Measurements from ENCODE around the gene RNU1-4. TPM values are rescaled to one million over a fixed set of nuclear protein-coding genes. Genes with fewer than 3 reads are reported as not detected.
A peak's percentile ranks its signal among the peaks of the same experiment; 100 is the strongest.
"Not testable (repeated sequence)": the region's sequence is repeated elsewhere in the genome, so short reads cannot be mapped to it uniquely, and the experiment has no call there.

Gene RNU1-4
- total RNA-seq, 6 experiments from 2014 or later: 1,191 to 2,394 (median 1,819) TPM

DNA sequence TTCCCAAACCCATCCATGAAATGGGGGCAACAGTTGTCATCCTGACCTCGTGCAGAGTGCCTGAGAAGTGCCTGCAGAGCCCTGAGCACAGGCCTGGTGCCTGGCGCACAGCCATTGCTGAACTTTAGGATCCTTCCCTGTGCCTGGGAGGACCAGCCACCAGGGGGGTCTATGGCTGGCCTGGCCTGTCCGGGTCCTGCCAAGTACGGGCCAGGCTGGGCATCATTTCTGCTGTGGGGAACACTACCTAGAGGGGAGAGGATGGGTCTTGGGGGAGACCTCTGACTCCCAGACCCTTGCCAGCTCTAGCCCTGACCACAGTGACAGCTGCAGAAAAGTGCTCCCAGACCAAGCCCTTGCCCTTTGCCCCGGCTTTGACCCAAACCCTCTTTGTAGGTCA, 28.2 kb upstream of the RNU1-4 start:
- H3K4me3 Mint-ChIP-seq; H3K27ac Mint-ChIP-seq; DNase-seq; H3K4me1 Mint-ChIP-seq (ENCODE audit: low read depth); H3K36me3 Mint-ChIP-seq (ENCODE audit: low read depth); H3K9me3 Mint-ChIP-seq: not testable (repeated sequence)
- peaks cover 21% of the 10 kb centered on the region for H3K27me3 Mint-ChIP-seq (ENCODE audit: insufficient read depth)
- TF ChIP-seq, protein P1, sequence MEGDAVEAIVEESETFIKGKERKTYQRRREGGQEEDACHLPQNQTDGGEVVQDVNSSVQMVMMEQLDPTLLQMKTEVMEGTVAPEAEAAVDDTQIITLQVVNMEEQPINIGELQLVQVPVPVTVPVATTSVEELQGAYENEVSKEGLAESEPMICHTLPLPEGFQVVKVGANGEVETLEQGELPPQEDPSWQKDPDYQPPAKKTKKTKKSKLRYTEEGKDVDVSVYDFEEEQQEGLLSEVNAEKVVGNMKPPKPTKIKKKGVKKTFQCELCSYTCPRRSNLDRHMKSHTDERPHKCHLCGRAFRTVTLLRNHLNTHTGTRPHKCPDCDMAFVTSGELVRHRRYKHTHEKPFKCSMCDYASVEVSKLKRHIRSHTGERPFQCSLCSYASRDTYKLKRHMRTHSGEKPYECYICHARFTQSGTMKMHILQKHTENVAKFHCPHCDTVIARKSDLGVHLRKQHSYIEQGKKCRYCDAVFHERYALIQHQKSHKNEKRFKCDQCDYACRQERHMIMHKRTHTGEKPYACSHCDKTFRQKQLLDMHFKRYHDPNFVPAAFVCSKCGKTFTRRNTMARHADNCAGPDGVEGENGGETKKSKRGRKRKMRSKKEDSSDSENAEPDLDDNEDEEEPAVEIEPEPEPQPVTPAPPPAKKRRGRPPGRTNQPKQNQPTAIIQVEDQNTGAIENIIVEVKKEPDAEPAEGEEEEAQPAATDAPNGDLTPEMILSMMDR (IDR thresholded peaks at IDR 0.05): 0 out of 2 replicates have a peak, but pooled peaks have one; percentile 12

DNA sequence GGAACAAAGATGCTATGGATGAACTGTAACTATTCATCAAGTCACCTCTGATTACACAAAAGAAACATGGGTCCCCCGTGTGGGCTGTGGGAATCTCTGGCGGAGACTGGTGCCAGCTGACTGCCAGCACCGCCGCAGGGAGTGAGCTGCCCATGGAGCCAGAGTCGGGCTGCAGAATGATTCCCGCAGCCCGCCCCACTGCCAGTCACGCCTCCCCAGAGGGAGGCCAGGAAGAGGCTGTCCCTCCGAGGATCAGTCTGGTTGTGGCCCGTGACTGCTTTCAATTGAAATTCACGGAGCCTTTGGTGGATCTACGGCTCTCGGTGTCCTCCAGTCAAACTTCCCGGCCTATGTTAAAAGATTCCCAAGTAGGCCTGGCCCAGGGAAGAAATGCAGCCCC, 27.7 kb upstream of the RNU1-4 start:
- H3K27me3 Mint-ChIP-seq (ENCODE audit: insufficient read depth): peaks cover 26% of the 10 kb centered on the region
- H3K9me3 Mint-ChIP-seq; H3K27ac Mint-ChIP-seq; H3K36me3 Mint-ChIP-seq (ENCODE audit: low read depth); DNase-seq; H3K4me3 Mint-ChIP-seq; H3K4me1 Mint-ChIP-seq (ENCODE audit: low read depth): not testable (repeated sequence)

DNA sequence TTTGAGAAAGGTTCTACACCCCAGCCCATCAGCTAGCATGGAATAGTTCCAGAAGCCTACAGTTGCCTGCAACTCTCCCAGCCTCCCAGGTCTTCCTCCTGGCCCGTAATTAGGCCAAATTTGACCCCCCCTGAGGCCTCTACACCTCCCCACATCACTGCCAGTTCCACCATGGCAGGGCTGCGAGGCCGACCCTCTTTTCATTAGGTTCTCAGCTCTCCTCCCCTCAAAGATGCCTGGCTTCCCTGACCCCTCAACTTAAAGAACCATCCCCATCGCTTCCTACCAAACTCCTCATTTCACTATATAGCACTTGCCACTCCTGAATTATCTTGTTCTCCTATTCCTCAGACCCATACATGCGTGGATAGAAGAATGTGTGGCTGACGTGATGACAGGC, 27.3 kb upstream of the RNU1-4 start:
- H3K4me3 Mint-ChIP-seq; H3K4me1 Mint-ChIP-seq (ENCODE audit: low read depth); DNase-seq; H3K9me3 Mint-ChIP-seq; H3K36me3 Mint-ChIP-seq (ENCODE audit: low read depth); H3K27ac Mint-ChIP-seq: not testable (repeated sequence)
- H3K27me3 Mint-ChIP-seq (ENCODE audit: insufficient read depth): peaks cover 30% of the 10 kb centered on the region

DNA sequence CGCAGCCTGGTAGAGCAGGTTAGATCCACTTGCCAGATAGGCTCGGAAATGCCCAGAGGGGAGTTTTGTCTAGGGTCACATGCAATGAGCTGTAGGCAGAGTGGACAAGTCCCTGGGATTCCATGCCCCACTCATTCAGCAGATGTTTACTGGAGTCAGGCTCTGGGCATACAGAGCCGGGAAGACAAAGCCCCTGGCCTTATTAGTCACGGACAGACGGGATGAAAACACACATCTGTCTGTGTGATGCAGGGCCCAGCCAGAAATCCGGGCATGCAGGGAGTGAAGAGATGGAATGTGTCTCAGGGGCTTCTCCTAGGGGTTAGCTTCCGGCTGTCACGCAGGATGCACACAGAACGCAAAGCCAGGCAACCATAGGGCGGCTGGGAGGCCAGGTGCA, 26.8 kb upstream of the RNU1-4 start:
- not testable (repeated sequence) for H3K4me3 Mint-ChIP-seq; H3K27ac Mint-ChIP-seq; H3K9me3 Mint-ChIP-seq; H3K36me3 Mint-ChIP-seq (ENCODE audit: low read depth); H3K4me1 Mint-ChIP-seq (ENCODE audit: low read depth)
- peaks cover 34% of the 10 kb centered on the region for H3K27me3 Mint-ChIP-seq (ENCODE audit: insufficient read depth)
- DNase-seq: peak; percentile 3

DNA sequence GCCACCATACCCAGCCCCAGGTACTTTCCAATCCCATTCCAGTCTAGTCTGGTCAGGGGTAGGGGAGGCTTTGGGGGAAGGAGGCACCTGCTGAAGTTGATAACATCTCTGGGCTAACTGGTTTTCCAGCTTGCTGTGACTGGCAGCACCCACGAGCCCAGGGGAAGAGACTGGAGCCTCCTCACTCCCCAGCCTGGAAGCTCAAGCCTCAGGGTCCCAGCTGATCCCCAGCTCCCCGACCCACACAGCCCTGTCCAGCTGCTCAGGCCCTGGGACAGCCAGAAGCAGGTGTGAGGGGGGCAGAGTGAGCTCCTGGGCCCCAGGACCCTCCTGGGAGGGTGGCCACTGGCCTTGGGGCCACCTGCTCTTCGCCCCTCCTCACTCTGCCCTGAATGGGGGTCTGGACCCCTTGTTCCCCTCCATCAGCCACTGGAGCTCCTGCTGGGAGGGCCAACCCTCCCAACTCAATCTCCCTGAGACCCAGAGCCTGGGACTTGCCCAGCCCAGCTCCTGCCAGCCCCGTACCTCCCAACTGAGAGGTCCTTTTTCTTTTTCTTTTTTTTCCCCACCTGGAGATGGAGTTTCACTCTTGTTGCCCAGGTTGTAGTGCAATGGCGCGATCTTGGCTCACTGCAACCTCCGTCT, 23.5 kb upstream of the RNU1-4 start:
- no peaks in the 10 kb centered on the region for H3K9me3 Mint-ChIP-seq
- no peaks in the 10 kb centered on the region for H3K4me1 Mint-ChIP-seq (ENCODE audit: low read depth)
- no peak overlapping the region for H3K4me3 Mint-ChIP-seq
- no peak overlapping the region for H3K27ac Mint-ChIP-seq
- H3K36me3 Mint-ChIP-seq (ENCODE audit: low read depth): no peaks in the 10 kb centered on the region
- DNase-seq: no peak
- TF ChIP-seq, protein P1 (IDR thresholded peaks at IDR 0.05): no peak
- peaks cover 47% of the 10 kb centered on the region for H3K27me3 Mint-ChIP-seq (ENCODE audit: insufficient read depth)

DNA sequence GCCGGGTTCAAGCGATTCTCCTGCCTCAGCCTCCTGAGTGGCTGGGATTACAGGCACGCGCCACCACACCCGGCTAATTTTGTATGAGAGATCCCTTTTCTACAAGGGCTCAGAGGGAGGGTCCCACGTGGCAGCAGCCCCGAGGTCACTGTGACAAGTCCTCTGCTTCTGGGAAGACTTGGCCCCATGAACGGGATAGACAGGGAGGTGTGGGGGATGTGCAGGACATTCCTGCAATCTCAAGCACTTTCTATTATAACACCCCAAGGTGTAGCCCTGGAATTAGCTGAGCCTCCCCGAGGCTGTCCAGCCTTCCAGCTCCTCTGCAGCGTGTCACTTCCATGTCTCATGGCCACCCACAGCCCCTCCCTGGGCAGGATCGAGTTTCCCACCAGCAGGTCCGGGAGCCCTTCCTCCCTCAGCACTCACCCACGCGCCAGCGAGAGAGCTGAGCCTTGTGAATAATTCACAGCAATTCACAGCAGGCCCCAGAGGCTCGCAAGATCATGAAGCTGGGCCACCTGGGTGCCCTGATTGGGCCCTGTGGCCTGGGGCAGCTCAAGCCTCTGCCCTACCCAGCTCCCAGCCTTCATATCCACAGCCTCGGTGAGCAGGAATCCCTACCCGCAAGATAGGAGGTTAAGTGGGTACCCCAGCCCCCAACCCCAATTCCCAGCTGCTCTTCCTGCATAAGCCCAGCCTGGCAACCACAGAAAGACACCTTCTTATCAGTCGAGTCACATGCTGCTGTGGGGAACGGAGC, 22.8 kb upstream of the RNU1-4 start:
- no peak overlapping the region for H3K27ac Mint-ChIP-seq

DNA sequence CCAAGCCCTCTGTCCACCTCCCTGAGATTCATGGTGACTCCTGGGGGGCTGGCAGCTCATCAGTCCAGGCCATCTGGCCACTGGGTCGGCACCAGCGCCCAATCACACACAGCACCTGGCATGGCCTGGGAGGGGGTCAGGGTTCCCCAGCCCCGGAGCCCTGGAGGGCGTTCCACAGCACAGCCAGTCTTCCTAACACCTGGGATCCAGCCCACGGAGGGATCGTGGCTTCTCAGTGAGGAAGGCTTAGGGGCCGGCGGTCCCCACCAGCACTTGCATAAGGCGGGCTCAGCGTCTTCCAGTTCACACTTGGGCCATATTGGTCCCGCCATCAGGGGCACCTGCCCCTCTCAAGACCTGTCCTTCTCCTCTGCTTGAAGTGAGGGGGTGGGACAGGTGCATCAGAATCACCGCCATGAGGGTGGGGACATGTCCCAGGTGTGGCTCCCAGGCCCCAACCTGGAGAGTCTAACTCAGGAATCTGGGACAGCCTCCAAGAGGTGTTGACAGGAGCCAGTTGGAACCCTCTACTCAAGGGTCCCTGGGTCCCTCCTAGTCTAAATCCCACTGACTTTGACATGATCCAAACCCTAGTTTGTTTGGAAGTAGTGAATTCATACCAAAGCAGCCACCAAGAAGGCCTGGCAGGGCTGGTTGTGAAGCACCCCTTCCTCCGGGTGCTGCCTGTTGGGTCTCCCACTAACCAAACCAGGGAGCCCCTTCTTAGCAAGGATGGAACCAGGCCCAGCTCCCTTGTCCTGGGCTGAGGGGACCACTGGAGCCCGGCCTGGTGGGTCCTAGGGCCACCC, 22.0 kb upstream of the RNU1-4 start:
- peaks cover 44% of the 10 kb centered on the region for H3K27me3 Mint-ChIP-seq (ENCODE audit: insufficient read depth)
- DNase-seq: peak; percentile 0
- H3K4me3 Mint-ChIP-seq; H3K4me1 Mint-ChIP-seq (ENCODE audit: low read depth); H3K9me3 Mint-ChIP-seq; H3K36me3 Mint-ChIP-seq (ENCODE audit: low read depth); H3K27ac Mint-ChIP-seq: not testable (repeated sequence)

More for the DNA sequence above, 22.8 kb upstream of the RNU1-4 start:
- TF ChIP-seq, protein P1 (IDR thresholded peaks at IDR 0.05): no peak
- Mint-ChIP-seq H3K4me3 (no peak overlapping the region), H3K4me1 (ENCODE audit: low read depth) (no peaks in the 10 kb centered on the region), H3K27me3 (ENCODE audit: insufficient read depth) (peaks cover 47% of the 10 kb centered on the region), H3K9me3 (no peaks in the 10 kb centered on the region), H3K36me3 (ENCODE audit: low read depth) (no peaks in the 10 kb centered on the region)
- DNase-seq: peak; percentile 12
